Measurements from ENCODE around the gene RAB3D.
A peak's percentile ranks its signal among the peaks of the same experiment; 100 is the strongest.

RAB3D gene

DNA sequence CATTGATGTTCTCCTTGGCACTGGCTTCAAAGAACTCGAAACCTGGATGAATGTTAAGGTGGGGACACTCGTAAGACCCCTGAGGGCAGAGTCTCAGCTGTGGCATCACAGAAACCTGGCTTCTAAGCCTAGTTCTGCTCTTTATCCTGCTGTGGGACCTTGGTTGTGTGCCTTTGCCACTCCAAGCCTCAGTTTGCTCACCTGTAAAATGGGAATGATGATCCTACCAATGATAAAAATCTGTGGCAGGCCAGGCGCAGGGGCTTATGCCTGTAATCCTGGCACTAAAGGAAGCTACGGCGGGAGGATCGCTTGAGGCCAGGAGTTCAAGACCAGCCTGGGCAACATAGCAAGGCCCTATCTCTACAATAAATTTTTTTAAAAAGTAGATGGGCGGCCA lies 13.9 kb downstream of the RAB3D start:
- H3K4me3 ChIP-seq (replicated peaks; ENCODE audit: insufficient read depth, low read length) = no peak overlapping the region
- TF ChIP-seq, protein P1, sequence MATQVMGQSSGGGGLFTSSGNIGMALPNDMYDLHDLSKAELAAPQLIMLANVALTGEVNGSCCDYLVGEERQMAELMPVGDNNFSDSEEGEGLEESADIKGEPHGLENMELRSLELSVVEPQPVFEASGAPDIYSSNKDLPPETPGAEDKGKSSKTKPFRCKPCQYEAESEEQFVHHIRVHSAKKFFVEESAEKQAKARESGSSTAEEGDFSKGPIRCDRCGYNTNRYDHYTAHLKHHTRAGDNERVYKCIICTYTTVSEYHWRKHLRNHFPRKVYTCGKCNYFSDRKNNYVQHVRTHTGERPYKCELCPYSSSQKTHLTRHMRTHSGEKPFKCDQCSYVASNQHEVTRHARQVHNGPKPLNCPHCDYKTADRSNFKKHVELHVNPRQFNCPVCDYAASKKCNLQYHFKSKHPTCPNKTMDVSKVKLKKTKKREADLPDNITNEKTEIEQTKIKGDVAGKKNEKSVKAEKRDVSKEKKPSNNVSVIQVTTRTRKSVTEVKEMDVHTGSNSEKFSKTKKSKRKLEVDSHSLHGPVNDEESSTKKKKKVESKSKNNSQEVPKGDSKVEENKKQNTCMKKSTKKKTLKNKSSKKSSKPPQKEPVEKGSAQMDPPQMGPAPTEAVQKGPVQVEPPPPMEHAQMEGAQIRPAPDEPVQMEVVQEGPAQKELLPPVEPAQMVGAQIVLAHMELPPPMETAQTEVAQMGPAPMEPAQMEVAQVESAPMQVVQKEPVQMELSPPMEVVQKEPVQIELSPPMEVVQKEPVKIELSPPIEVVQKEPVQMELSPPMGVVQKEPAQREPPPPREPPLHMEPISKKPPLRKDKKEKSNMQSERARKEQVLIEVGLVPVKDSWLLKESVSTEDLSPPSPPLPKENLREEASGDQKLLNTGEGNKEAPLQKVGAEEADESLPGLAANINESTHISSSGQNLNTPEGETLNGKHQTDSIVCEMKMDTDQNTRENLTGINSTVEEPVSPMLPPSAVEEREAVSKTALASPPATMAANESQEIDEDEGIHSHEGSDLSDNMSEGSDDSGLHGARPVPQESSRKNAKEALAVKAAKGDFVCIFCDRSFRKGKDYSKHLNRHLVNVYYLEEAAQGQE (IDR thresholded peaks at IDR 0.05; ENCODE audit: insufficient replicate concordance, low read depth) = no peak
- TF ChIP-seq POLR2AphosphoS5 (IDR thresholded peaks at IDR 0.05; ENCODE audit: low read depth) (no peak), CTCF (IDR thresholded peaks at IDR 0.05; ENCODE audit: insufficient read depth, low read length) (no peak), GABPA (IDR thresholded peaks at IDR 0.05; ENCODE audit: low read depth) (no peak)
- no peaks in the 10 kb centered on the region for H3K27me3 ChIP-seq (ENCODE audit: insufficient read depth, poor library complexity, severe bottlenecking)
- no peak for DNase-seq (ENCODE audit: low read depth in 1 of 2, low spot score in 1 of 2)
- peak overlapping the region; percentile 77 for H3K27ac ChIP-seq (replicated peaks)

GRCh38 chr19:11324748-11325389 lies 14.6 kb downstream of the RAB3D start:
- Histone ChIP-seq H3K27ac (replicated peaks) (peak overlapping the region; percentile 77), H3K4me3 (replicated peaks; ENCODE audit: insufficient read depth, low read length) (no peak overlapping the region), H3K27me3 (ENCODE audit: insufficient read depth, poor library complexity, severe bottlenecking) (no peaks in the 10 kb centered on the region)
- TF ChIP-seq, protein P1 (IDR thresholded peaks at IDR 0.05; ENCODE audit: insufficient replicate concordance, low read depth) = no peak
- TF ChIP-seq SPI1 (IDR thresholded peaks at IDR 0.05; ENCODE audit: borderline replicate concordance, low read depth) (no peak), CTCF (IDR thresholded peaks at IDR 0.05; ENCODE audit: insufficient read depth, low read length) (no peak)
- no peak for DNase-seq (ENCODE audit: low read depth in 1 of 2, low spot score in 1 of 2)

DNA sequence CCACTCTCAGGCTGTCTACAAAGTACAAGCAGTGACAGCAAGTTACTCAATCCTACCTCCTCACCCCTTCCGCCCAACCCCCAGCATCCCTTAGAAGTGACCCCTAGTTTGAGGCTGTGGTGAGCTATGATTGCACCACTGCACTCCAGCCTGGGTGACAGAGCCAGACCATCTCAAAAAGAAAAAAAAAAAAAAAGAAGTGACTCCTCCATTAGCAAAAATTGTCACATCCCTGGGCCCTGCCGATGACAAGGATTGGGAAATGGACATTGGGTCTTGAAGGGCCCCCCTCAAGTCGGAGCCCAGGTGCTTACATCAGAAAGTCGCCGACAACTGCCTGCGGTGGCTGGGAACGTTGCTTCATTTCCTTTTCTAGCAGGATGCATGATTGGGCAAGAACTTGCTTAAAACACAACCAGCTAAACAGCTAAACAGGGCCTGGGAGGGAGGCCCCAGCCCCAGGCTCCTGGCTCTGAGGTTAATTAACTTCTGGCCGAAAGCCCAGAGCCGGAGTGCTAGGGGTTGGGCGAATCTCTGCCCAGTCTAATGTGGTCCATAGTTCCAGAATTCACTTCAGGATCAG lies 15.3 kb downstream of the RAB3D start:
- H3K27ac ChIP-seq (replicated peaks) = peak overlapping the region; percentile 93
- peak; percentile 100 for DNase-seq (ENCODE audit: low read depth in 1 of 2, low spot score in 1 of 2)
- H3K4me3 ChIP-seq (replicated peaks; ENCODE audit: insufficient read depth, low read length) = no peak overlapping the region
- H3K27me3 ChIP-seq (ENCODE audit: insufficient read depth, poor library complexity, severe bottlenecking) = no peaks in the 10 kb centered on the region
- TF ChIP-seq SPI1 (IDR thresholded peaks at IDR 0.05; ENCODE audit: borderline replicate concordance, low read depth) (peak; percentile 66; the same call in 1 of the 2 replicates), CTCF (IDR thresholded peaks at IDR 0.05; ENCODE audit: insufficient read depth, low read length) (no peak), GABPA (IDR thresholded peaks at IDR 0.05; ENCODE audit: low read depth) (peak; percentile 59), POLR2AphosphoS5 (IDR thresholded peaks at IDR 0.05; ENCODE audit: low read depth) (peak; percentile 99)
- TF ChIP-seq, protein P1 (IDR thresholded peaks at IDR 0.05; ENCODE audit: insufficient replicate concordance, low read depth) = peak; percentile 69

Data from HL-60 (cell line).